ENCODE results near the gene DUOX2. TPM values are rescaled to one million over a fixed set of nuclear protein-coding genes. Genes with fewer than 3 reads are reported as not detected.
"Not testable (repeated sequence)": the region's sequence is repeated elsewhere in the genome, so short reads cannot be mapped to it uniquely, and the experiment has no call there.

DUOX2 gene
- polyA plus RNA-seq, 1 donor from 2014 or later, result not detected

- H3K4me3 ChIP-seq (ENCODE audit: low read length); H3K9me3 ChIP-seq (ENCODE audit: low read length); H3K36me3 ChIP-seq (ENCODE audit: insufficient read depth, low read length); H4K20me1 ChIP-seq (ENCODE audit: insufficient read depth); H3F3A ChIP-seq (ENCODE audit: insufficient read depth, low read length, poor library complexity, severe bottlenecking); H3K9ac ChIP-seq (ENCODE audit: low read length); H3K79me2 ChIP-seq (replicated peaks; ENCODE audit: insufficient read depth, low read length); H3K27me3 ChIP-seq (ENCODE audit: insufficient read depth, low read depth, low read length); H3K27ac ChIP-seq (ENCODE audit: low read length); H3K9me2 ChIP-seq (ENCODE audit: insufficient read depth, low read length); H2AFZ ChIP-seq (ENCODE audit: low read depth, low read length); H3K4me2 ChIP-seq (ENCODE audit: low read length): not testable (repeated sequence)
These were observed 38.3 kb downstream of the DUOX2 start for GRCh38 chr15:45075440-45076320.

- H3K9me2 ChIP-seq (ENCODE audit: insufficient read depth, low read length); H3K9ac ChIP-seq (ENCODE audit: low read length); H3F3A ChIP-seq (ENCODE audit: insufficient read depth, low read length, poor library complexity, severe bottlenecking); H4K20me1 ChIP-seq (ENCODE audit: insufficient read depth); H3K27ac ChIP-seq (ENCODE audit: low read length); H3K79me2 ChIP-seq (replicated peaks; ENCODE audit: insufficient read depth, low read length); H3K36me3 ChIP-seq (ENCODE audit: insufficient read depth, low read length); H3K9me3 ChIP-seq (ENCODE audit: low read length); H3K27me3 ChIP-seq (ENCODE audit: insufficient read depth, low read depth, low read length); H2AFZ ChIP-seq (ENCODE audit: low read depth, low read length); H3K4me2 ChIP-seq (ENCODE audit: low read length); H3K4me3 ChIP-seq (ENCODE audit: low read length): not testable (repeated sequence)
These were observed 40.4 kb downstream of the DUOX2 start for GRCh38 chr15:45073602-45074001.

DNA sequence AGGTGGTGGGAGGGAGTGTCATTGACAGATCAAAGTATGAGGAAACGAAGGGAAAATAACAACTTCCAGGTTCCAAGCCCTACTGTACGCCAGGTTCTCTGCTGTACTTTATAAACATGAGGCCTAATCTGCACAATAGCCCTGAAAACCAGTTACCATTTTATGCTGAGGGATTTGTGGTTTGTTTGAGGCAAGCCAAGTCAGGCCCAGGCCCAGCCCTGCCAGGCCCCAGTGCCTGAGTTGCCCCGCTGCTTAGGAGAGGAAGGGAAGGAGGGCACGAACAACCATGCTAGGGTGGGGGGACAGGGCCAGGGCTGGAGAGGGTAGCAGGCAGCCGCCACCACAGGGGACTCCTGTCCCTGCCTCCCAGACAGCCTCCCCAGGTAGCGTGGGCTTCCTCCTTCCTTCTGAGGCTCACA, 44.0 kb downstream of the DUOX2 start:
- not testable (repeated sequence) for H3K9me3 ChIP-seq (ENCODE audit: low read length); H3K4me3 ChIP-seq (ENCODE audit: low read length); H3K4me2 ChIP-seq (ENCODE audit: low read length); H3K27me3 ChIP-seq (ENCODE audit: insufficient read depth, low read depth, low read length); H3K27ac ChIP-seq (ENCODE audit: low read length); H3F3A ChIP-seq (ENCODE audit: insufficient read depth, low read length, poor library complexity, severe bottlenecking); H3K79me2 ChIP-seq (replicated peaks; ENCODE audit: insufficient read depth, low read length); H2AFZ ChIP-seq (ENCODE audit: low read depth, low read length); H4K20me1 ChIP-seq (ENCODE audit: insufficient read depth); H3K9ac ChIP-seq (ENCODE audit: low read length); H3K9me2 ChIP-seq (ENCODE audit: insufficient read depth, low read length); H3K36me3 ChIP-seq (ENCODE audit: insufficient read depth, low read length)

DNA sequence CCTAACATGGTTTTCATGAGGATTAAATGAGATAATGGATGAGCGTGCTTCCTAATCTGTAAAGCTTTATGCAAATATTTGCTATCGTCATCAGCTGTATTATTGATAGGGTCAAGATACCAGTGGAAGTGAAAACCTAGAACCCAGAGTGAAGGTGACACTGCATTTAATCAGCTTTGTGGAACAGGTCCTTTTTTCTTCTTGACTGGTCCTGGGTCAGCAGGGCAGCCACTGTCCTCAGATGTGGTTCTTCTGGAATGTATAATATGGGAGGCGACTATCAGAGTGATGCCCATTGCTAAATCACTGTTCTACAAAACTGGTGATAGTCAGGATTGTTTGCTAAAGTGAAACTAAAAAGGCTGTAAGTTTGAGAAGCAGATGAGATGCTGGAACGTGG, 49.6 kb downstream of the DUOX2 start:
- H3F3A ChIP-seq (ENCODE audit: insufficient read depth, low read length, poor library complexity, severe bottlenecking), result no peaks in the 10 kb centered on the region
- H3K27me3 ChIP-seq (ENCODE audit: insufficient read depth, low read depth, low read length), result no peaks in the 10 kb centered on the region
- H3K4me3 ChIP-seq (ENCODE audit: low read length), result no peak overlapping the region
- no peak overlapping the region for H3K9ac ChIP-seq (ENCODE audit: low read length)
- H4K20me1 ChIP-seq (ENCODE audit: insufficient read depth), result no peaks in the 10 kb centered on the region
- no peaks in the 10 kb centered on the region for H3K9me3 ChIP-seq (ENCODE audit: low read length)
- no peaks in the 10 kb centered on the region for H3K79me2 ChIP-seq (replicated peaks; ENCODE audit: insufficient read depth, low read length)
- TF ChIP-seq MXI1 (conservative IDR thresholded peaks at IDR 0.05; ENCODE audit: poor library complexity, severe bottlenecking) (no peak), REST (IDR thresholded peaks at IDR 0.05; ENCODE audit: borderline replicate concordance) (no peak), POLR2AphosphoS5 (IDR thresholded peaks at IDR 0.05) (no peak), EP300 (conservative IDR thresholded peaks at IDR 0.05; ENCODE audit: poor library complexity, severe bottlenecking) (no peak), RAD21 (conservative IDR thresholded peaks at IDR 0.05) (no peak), SMC3 (conservative IDR thresholded peaks at IDR 0.05; ENCODE audit: poor library complexity) (no peak), EZH2 (IDR thresholded peaks at IDR 0.05; ENCODE audit: borderline replicate concordance, insufficient read depth, low read length, poor library complexity, severe bottlenecking) (no peak), TAF1 (IDR thresholded peaks at IDR 0.05; ENCODE audit: low read depth) (no peak)
- TF ChIP-seq, protein P1, sequence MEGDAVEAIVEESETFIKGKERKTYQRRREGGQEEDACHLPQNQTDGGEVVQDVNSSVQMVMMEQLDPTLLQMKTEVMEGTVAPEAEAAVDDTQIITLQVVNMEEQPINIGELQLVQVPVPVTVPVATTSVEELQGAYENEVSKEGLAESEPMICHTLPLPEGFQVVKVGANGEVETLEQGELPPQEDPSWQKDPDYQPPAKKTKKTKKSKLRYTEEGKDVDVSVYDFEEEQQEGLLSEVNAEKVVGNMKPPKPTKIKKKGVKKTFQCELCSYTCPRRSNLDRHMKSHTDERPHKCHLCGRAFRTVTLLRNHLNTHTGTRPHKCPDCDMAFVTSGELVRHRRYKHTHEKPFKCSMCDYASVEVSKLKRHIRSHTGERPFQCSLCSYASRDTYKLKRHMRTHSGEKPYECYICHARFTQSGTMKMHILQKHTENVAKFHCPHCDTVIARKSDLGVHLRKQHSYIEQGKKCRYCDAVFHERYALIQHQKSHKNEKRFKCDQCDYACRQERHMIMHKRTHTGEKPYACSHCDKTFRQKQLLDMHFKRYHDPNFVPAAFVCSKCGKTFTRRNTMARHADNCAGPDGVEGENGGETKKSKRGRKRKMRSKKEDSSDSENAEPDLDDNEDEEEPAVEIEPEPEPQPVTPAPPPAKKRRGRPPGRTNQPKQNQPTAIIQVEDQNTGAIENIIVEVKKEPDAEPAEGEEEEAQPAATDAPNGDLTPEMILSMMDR (IDR thresholded peaks at IDR 0.05; ENCODE audit: poor library complexity, severe bottlenecking), result no peak
- no peak overlapping the region for H2AFZ ChIP-seq (ENCODE audit: low read depth, low read length)
- H3K27ac ChIP-seq (ENCODE audit: low read length), result no peak overlapping the region
- H3K4me2 ChIP-seq (ENCODE audit: low read length), result no peak overlapping the region
- no peaks in the 10 kb centered on the region for H3K9me2 ChIP-seq (ENCODE audit: insufficient read depth, low read length)
- H3K36me3 ChIP-seq (ENCODE audit: insufficient read depth, low read length), result no peaks in the 10 kb centered on the region

GRCh38 chr15:45062301-45062700, 51.7 kb downstream of the DUOX2 start:
- not testable (repeated sequence) for H3K4me3 ChIP-seq (ENCODE audit: low read length); H3K27me3 ChIP-seq (ENCODE audit: insufficient read depth, low read depth, low read length); H3K36me3 ChIP-seq (ENCODE audit: insufficient read depth, low read length); H3K79me2 ChIP-seq (replicated peaks; ENCODE audit: insufficient read depth, low read length); H3F3A ChIP-seq (ENCODE audit: insufficient read depth, low read length, poor library complexity, severe bottlenecking); H2AFZ ChIP-seq (ENCODE audit: low read depth, low read length); H3K27ac ChIP-seq (ENCODE audit: low read length); H3K9me2 ChIP-seq (ENCODE audit: insufficient read depth, low read length); H3K4me2 ChIP-seq (ENCODE audit: low read length); H3K9me3 ChIP-seq (ENCODE audit: low read length); H3K9ac ChIP-seq (ENCODE audit: low read length); H4K20me1 ChIP-seq (ENCODE audit: insufficient read depth)
